HG03469 (cell line): ENCODE measurements around the gene STEAP2.
A peak's percentile ranks its signal among the peaks of the same experiment; 100 is the strongest.
"Not testable (repeated sequence)": the region's sequence is repeated elsewhere in the genome, so short reads cannot be mapped to it uniquely, and the experiment has no call there.

ENCODE experiments used
- ATAC-seq: cut with Tn5 transposase; IDR thresholded peaks from one replicate; pipeline ENCODE4 v1.9.1; 2021; ENCODE audit warnings: mild to moderate bottlenecking, moderate library complexity, moderate number of reproducible peaks; ENCODE audit not compliant: unreplicated experiment

Gene STEAP2

GRCh38 chr7:90211391-90212148 is at the start of gene STEAP2:
Gene STEAP2 (plus strand): TSS chr7:90211740. CDS start chr7:90225083, 13,343 bp downstream.
- ATAC-seq: peak; percentile 43

DNA sequence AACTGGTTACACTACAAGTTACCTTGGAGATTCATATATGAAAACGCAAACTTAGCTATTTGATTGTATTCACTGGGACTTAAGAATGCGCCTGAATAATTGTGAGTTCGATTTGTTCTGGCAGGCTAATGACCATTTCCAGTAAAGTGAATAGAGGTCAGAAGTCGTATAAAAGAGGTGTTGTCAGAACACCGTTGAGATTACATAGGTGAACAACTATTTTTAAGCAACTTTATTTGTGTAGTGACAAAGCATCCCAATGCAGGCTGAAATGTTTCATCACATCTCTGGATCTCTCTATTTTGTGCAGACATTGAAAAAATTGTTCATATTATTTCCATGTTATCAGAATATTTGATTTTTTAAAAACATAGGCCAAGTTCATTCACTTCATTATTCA is 48.0 kb upstream of the STEAP2 start:
- ATAC-seq: no peak

DNA sequence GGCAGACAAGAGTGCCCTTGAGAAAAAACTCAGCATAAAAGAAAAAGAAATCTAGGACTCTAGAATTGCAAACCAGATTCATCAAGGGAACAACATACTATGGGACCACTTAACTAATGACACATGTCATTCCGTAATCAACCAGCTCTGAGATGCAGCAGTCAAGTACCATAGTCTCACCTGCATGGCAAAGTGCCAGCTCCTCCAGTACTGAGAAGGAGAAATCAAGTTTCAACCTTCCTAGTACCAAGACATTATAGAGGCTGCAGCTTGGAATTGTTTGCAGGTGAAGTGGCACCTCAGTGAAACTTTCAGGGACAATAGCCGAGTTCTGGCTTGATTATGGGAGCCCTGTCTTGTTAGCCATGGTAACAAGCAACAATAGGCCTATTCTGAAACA is 45.8 kb upstream of the STEAP2 start:
- no peak for ATAC-seq

DNA sequence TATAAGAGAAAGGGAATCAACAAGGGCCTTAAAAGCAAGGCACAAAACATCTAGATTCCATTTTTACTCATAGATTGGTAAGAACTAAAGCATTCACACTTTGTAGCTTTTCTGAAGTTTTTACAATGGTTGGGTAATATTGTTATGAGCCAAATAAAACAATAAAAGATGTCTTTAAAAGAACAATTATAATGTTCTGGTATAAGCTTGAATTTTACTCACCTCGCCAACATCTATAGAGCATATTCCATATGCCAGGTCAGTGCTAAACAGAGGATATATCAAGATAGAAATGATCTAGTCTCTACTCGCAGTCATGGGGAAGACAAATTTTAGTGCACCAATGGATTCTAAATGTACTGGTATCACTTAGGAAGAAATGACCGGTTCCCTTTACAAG is 45.4 kb upstream of the STEAP2 start:
- no peak for ATAC-seq

GRCh38 chr7:90167361-90167760 is 44.2 kb upstream of the STEAP2 start:
- no peak for ATAC-seq

GRCh38 chr7:90169891-90170290 is 41.6 kb upstream of the STEAP2 start:
- ATAC-seq: no peak

DNA sequence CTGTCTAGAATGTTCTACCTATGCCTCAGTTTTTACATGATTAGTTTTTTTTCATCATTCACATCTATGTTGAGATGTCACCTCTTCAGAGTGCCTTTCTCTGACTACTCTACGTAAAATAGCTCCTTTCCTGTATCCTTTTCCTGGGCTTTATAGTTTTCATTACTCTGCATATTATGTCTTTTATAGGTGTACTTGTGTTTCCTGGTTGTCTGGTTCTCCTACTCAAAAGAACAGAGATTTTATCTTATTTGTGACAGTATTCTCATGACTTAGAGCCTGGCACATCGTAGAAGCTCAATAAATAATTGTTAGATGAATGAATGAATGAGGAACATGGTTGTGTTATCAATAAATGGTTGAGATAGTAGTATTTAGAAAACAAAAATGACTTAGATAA is 39.4 kb upstream of the STEAP2 start:
- no peak for ATAC-seq

DNA sequence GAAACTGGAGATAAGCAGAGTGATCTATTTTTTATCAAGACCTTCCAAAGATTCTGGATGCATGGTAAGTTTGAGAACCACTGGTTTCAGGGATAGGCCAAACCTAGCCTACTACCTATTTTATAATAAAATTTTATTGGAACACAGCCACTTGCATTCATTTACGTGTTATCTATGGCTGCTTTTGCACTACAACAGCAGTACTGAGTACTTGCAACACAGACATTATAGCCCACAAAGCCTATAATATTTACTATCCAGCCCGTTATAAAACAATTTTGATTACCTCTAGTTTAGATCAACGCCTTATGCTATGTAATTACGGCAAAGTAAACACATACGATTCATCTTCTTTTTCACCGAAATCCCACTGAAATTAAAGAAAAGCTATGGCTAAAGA is 38.9 kb upstream of the STEAP2 start:
- ATAC-seq: no peak

DNA sequence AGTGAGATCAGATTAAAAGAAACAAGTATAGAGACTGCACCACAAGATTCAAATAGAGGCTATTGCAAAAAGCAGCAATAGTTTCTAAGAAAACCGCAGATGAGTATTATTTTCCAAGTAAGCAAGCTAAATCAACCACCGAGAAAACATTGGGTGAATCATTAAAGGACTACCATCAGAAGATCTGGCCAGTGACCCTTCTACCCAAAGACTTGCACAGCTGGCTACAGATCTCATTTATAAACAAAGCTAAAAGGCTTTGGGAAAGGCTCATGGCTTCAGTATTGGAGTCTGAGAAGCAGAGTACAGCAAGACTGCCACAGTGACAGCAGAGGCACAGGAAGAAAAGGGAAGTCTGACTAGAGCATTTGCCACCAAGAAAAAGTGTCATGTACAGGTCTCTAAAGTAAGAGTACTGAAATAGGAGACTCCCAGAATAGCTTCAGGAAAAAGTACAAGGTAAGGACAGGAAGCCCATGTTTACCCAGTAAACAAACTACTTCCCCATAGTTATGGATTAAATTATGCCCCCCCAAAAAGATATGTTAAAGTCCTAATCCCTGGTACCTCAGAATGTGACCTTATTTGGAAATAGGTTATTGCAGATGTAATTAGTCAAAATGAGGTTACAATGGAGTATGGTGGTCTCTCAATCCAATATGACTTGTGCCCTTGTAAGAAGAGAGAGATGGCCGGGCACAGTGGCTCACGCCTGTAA is 38.3 kb upstream of the STEAP2 start:
- ATAC-seq: peak; percentile 80

DNA sequence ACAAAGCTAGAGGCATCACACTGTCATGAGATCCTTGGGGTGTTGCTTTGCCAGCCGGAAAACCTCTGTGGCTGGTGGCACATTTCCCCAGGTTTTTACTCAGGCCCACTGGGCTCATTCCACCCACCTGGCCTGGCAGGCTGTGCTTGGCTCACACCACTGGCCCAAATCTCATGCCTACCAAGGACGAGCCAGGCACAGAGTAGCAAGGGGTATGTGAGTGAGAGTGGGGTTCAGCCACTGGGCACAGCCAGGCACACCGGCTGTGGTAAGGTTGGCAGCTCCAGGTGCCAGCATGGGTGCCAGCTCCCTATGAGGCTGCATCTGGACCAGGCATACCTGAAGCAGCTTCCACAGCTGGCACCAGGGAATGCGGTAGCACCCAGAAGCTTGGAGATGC is 35.9 kb upstream of the STEAP2 start:
- no peak for ATAC-seq

- no peak for ATAC-seq
Observed at GRCh38 chr7:90176195-90176594, 35.3 kb upstream of the STEAP2 start.

DNA sequence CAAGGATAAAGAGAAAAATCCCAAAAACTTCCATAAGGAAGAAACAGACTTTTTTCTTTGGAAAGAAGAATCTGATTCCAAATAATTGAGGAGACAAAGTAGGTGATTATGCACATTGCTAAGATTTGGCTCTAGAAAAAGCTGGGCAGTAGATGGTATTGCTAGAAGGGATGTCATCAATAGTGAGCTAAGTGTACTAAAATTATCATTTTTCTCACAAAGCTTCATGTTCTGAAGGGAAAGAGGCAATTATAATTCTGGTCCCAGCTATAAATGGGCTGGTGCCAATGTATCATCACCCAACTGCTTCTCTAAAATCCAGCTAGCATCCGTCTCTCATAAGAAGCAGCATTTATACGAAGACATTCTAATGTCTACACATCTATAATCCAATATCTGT is 33.4 kb upstream of the STEAP2 start:
- no peak for ATAC-seq

DNA sequence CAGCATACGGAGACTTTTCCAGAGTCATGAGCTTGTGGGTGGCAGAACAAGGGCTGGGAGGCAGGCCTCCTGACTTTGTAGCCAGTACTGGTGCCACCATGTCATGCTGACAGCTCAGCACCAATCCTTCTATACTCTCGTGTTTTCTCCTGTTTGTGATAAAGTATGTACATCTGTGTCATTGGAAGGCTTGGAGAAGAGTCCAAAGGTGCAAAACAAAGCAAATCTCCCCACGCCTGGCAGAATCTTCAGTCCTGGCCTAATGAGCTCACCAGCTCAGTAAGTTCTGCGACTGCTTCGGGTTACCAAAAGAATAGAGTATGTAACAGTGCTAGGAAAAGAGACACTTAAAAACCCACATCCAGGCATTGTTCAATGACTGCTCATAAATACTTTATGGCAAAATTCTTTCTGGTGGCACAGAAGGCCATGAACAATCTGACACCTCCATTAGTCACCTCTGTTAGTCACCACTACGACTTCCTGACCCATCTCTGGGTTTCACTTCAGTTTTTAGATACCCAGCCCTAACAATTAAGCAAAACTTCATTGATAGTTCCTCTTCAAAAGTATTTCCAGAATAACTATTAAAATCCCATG is 32.8 kb upstream of the STEAP2 start:
- peak; percentile 98 for ATAC-seq

GRCh38 chr7:90180011-90180585 is 31.4 kb upstream of the STEAP2 start:
- ATAC-seq: no peak

DNA sequence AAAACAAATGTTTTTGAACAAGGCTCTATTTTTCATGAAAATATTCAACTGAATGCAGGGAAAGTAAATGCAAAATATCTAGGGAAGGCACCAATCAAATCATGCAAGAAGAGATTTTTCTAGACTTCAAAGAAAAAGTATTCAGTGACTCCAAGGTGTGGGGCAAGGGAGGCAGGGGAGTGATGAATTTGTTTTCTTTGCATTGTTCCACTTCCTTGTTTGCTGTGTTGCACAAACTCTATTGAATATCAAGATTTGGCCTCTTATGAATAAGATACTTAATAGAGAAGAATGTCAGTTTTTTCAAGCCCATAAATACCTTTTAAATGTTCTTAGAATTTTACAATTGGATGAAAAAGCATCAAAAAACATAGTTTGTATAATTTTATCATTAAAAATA is 30.9 kb upstream of the STEAP2 start:
- ATAC-seq: no peak

- ATAC-seq: no peak
Observed at GRCh38 chr7:90181485-90181884, 30.1 kb upstream of the STEAP2 start.

DNA sequence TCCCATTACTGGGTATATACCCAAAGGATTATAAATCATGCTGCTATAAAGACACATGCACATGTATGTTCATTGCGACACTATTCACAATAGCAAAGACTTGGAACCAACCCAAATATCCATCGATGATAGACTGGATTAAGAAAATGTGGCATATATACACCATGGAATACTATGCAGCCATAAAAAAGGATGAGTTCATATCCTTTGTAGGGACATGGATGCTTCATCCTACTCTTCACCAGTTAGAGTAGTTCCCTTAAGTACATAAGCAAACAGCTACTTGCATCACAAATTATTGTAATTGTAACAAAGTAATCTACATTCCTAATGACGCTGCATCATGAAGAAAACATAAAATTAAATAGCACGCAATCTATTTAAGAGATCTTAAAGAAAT is 25.2 kb upstream of the STEAP2 start:
- ATAC-seq: not testable (repeated sequence)

- no peak for ATAC-seq
Observed at GRCh38 chr7:90187507-90188050, 24.0 kb upstream of the STEAP2 start.

DNA sequence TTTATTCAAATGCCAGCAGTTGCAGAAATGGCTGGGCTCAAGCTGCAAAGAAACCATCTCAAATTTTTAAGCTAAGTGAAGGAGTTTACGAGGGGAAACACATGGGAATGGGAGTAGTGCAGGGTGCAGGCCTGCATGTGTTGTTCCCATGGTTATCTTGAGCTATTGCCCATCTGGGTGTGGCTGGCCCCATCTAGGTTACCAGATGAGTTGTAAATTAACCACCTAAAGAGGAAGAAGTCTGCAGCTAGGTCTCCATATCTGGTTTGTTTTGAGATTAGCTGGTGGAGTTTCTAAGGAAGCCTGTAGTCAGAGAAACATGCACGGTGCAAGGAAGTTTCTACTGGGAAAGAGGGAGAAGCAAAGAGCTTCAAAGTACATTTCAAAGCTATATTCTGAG is 23.3 kb upstream of the STEAP2 start:
- peak; percentile 94 for ATAC-seq

DNA sequence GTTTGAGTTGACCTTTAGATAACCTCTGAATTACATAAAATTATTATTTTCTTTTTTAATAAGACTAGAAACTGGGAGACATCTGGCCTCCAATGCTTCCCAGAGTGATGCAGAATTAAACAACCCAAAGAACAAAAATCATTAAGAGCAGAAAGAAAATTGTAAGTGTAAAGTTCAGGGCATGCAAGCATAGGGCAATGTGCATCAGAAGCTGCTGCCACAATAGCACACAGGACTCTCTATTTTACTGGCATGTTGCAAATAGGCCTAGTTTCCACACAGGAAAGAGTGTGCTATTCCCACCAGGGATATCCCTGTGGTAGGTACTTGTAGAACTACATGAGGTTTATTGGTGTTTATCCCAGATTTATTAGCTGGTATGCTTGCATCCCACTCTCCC is 20.5 kb upstream of the STEAP2 start:
- ATAC-seq: no peak

GRCh38 chr7:90191648-90192047 is 19.9 kb upstream of the STEAP2 start:
- ATAC-seq: no peak
